ENCODE data around the gene CNPY1.

DNA sequence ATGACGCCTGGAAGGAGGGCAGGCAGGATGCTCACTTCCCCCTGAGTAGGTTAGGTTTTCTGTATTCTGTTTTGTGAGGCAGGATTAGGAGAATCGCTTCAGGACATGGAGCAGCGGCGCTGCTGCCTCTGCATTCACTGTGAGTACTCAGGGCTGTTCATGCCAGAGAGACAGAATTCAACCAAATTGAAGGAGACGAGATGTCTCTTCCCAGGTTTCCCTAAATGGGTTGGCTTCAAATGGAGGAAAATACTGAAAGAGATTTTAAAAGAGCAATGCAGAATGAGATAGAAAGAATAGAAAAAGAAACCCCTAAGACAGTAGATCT, 21.9 kb upstream of the CNPY1 start:
- TF ChIP-seq EZH2 (IDR thresholded peaks at IDR 0.05; ENCODE audit: insufficient read depth, poor library complexity, severe bottlenecking): no peak
- TF ChIP-seq EZH2phosphoT487 (IDR thresholded peaks at IDR 0.05; ENCODE audit: insufficient read depth, low read depth): no peak
